Measurements from ENCODE around the gene TCF12. TPM values are rescaled to one million over a fixed set of nuclear protein-coding genes. Genes with fewer than 3 reads are reported as not detected.

The TCF12 gene
- total RNA-seq, 6 experiments from 2014 or later = 106 to 200 (median 149) TPM

GRCh38 chr15:56957812-56958406, 39.5 kb downstream of the TCF12 start:
- DNase-seq = no peak
- Mint-ChIP-seq H3K27me3 (ENCODE audit: insufficient read depth) (no peaks in the 10 kb centered on the region), H3K4me1 (ENCODE audit: low read depth) (peaks cover 36% of the 10 kb centered on the region), H3K27ac (0 out of 2 replicates have a peak overlapping the region, but pooled peaks have one; percentile 6), H3K9me3 (peaks cover 32% of the 10 kb centered on the region), H3K36me3 (ENCODE audit: low read depth) (peaks cover 26% of the 10 kb centered on the region), H3K4me3 (no peak overlapping the region)
- TF ChIP-seq CTCF (IDR thresholded peaks at IDR 0.05) = no peak

DNA sequence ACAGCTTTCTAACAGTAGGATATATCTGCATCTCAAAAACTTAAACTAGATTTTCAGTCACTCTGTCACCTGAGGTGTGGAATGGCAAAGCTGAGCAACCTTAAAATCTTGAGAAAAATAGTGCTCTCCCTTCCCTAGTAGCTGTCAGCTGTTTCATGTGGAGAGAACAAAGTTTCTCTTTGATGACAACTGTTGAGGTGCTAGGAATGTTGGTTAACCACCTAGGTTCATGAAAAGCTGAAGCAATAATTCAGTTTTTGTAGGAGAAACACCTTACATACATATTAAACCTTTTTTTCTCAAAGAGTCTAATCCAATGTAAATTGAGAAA, 40.8 kb downstream of the TCF12 start:
- Mint-ChIP-seq H3K4me3 (no peak overlapping the region), H3K27me3 (ENCODE audit: insufficient read depth) (no peaks in the 10 kb centered on the region), H3K27ac (no peak overlapping the region), H3K9me3 (peaks cover 31% of the 10 kb centered on the region), H3K4me1 (ENCODE audit: low read depth) (peaks cover 50% of the 10 kb centered on the region), H3K36me3 (ENCODE audit: low read depth) (peaks cover 24% of the 10 kb centered on the region)
- no peak for TF ChIP-seq CTCF (IDR thresholded peaks at IDR 0.05)
- DNase-seq = no peak

DNA sequence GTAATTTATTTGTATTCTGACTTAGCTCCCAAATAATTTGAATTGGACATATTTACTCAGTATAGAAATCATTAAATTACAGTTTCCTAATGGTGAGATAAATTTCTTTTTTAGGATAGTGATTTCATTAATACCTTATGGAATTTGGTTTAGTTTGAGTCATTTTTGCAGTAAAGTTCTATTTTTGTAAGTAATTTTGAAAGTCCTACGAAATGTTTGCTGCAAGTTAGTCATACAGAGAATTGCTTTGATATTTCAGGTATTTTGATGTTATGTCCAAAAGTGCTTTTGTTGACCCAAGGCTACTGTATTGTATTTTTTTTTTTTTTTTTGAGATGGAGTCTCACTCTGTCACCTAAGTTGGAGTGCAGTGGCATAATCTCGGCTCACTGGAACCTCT, 41.7 kb downstream of the TCF12 start:
- Mint-ChIP-seq H3K27me3 (ENCODE audit: insufficient read depth) (no peaks in the 10 kb centered on the region), H3K36me3 (ENCODE audit: low read depth) (peaks cover 16% of the 10 kb centered on the region), H3K4me1 (ENCODE audit: low read depth) (peaks cover 58% of the 10 kb centered on the region), H3K27ac (no peak overlapping the region), H3K4me3 (no peak overlapping the region), H3K9me3 (peaks cover 23% of the 10 kb centered on the region)
- DNase-seq = no peak
- TF ChIP-seq CTCF (IDR thresholded peaks at IDR 0.05) = no peak

DNA sequence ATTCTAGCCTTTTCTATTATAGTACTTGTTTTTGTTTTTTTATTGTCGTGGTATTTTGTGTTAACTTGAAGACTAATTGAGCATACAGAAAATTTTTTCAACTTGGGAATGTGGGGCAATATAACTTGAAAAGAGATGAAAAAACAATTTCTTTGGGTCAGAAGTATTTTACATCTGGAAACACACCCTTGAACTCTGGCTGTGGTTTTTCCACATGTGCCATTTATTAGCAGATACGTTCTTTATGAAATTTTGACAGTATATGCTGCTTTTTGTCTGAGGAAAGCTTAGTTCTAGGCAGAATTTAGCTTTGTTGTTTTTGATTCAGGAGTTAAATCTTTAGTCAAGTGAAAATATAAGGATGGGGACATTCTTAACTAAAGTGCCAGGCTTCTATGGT, 44.7 kb downstream of the TCF12 start:
- Mint-ChIP-seq H3K36me3 (ENCODE audit: low read depth) (no peaks in the 10 kb centered on the region; the same call in 1 of the 2 replicates), H3K4me3 (peak overlapping the region; percentile 13; the same call in 1 of the 2 replicates), H3K4me1 (ENCODE audit: low read depth) (peaks cover 62% of the 10 kb centered on the region), H3K27ac (no peak overlapping the region; the same call in 1 of the 2 replicates), H3K27me3 (ENCODE audit: insufficient read depth) (no peaks in the 10 kb centered on the region), H3K9me3 (no peaks in the 10 kb centered on the region)
- DNase-seq = no peak
- no peak for TF ChIP-seq CTCF (IDR thresholded peaks at IDR 0.05)

GRCh38 chr15:56963710-56964109, 45.3 kb downstream of the TCF12 start:
- DNase-seq = no peak
- Mint-ChIP-seq H3K4me3 (peak overlapping the region; percentile 13; the same call in 1 of the 2 replicates), H3K27me3 (ENCODE audit: insufficient read depth) (no peaks in the 10 kb centered on the region), H3K4me1 (ENCODE audit: low read depth) (peaks cover 57% of the 10 kb centered on the region), H3K9me3 (no peaks in the 10 kb centered on the region), H3K27ac (peak overlapping the region; percentile 34; the same call in 1 of the 2 replicates), H3K36me3 (ENCODE audit: low read depth) (no peaks in the 10 kb centered on the region; the same call in 1 of the 2 replicates)
- TF ChIP-seq CTCF (IDR thresholded peaks at IDR 0.05) = no peak

All from HFFc6 (cell line).